Measurements from ENCODE around the gene TLE3. TPM values are rescaled to one million over a fixed set of nuclear protein-coding genes. Genes with fewer than 3 reads are reported as not detected.

Gene TLE3
- total RNA-seq, 1 donor from 2014 or later, result 28.8 TPM

- H3K4me1 Mint-ChIP-seq (ENCODE audit: unreplicated experiment), result peaks cover 16% of the 10 kb centered on the region
- no peaks in the 10 kb centered on the region for H3K27me3 Mint-ChIP-seq (ENCODE audit: unreplicated experiment)
- DNase-seq (ENCODE audit: extremely low spot score, unreplicated experiment), result no peak
- no peak overlapping the region for H3K27ac Mint-ChIP-seq (ENCODE audit: unreplicated experiment)
- no peak for TF ChIP-seq CTCF (IDR thresholded peaks at IDR 0.05)
- no peaks in the 10 kb centered on the region for H3K9me3 Mint-ChIP-seq (ENCODE audit: unreplicated experiment)
- H3K36me3 Mint-ChIP-seq (ENCODE audit: unreplicated experiment), result peaks cover 36% of the 10 kb centered on the region
- H3K4me3 Mint-ChIP-seq (ENCODE audit: unreplicated experiment), result no peak overlapping the region
Observed at GRCh38 chr15:70060214-70060992, 37.3 kb downstream of the TLE3 start.

GRCh38 chr15:70059476-70060213 is 38.1 kb downstream of the TLE3 start:
- Mint-ChIP-seq H3K36me3 (ENCODE audit: unreplicated experiment) (peaks cover 40% of the 10 kb centered on the region), H3K27me3 (ENCODE audit: unreplicated experiment) (no peaks in the 10 kb centered on the region), H3K4me3 (ENCODE audit: unreplicated experiment) (no peak overlapping the region), H3K4me1 (ENCODE audit: unreplicated experiment) (peaks cover 16% of the 10 kb centered on the region), H3K9me3 (ENCODE audit: unreplicated experiment) (no peaks in the 10 kb centered on the region), H3K27ac (ENCODE audit: unreplicated experiment) (no peak overlapping the region)
- DNase-seq (ENCODE audit: extremely low spot score, unreplicated experiment), result no peak
- no peak for TF ChIP-seq CTCF (IDR thresholded peaks at IDR 0.05)

GRCh38 chr15:70058642-70059360 is 38.9 kb downstream of the TLE3 start:
- no peak for DNase-seq (ENCODE audit: extremely low spot score, unreplicated experiment)
- Mint-ChIP-seq H3K27ac (ENCODE audit: unreplicated experiment) (no peak overlapping the region), H3K27me3 (ENCODE audit: unreplicated experiment) (no peaks in the 10 kb centered on the region), H3K36me3 (ENCODE audit: unreplicated experiment) (peaks cover 42% of the 10 kb centered on the region), H3K4me3 (ENCODE audit: unreplicated experiment) (no peak overlapping the region), H3K4me1 (ENCODE audit: unreplicated experiment) (peaks cover 16% of the 10 kb centered on the region), H3K9me3 (ENCODE audit: unreplicated experiment) (no peaks in the 10 kb centered on the region)
- TF ChIP-seq CTCF (IDR thresholded peaks at IDR 0.05), result no peak

- H3K27me3 Mint-ChIP-seq (ENCODE audit: unreplicated experiment), result no peaks in the 10 kb centered on the region
- H3K36me3 Mint-ChIP-seq (ENCODE audit: unreplicated experiment), result peaks cover 41% of the 10 kb centered on the region
- TF ChIP-seq CTCF (IDR thresholded peaks at IDR 0.05), result no peak
- H3K4me1 Mint-ChIP-seq (ENCODE audit: unreplicated experiment), result peaks cover 15% of the 10 kb centered on the region
- no peak overlapping the region for H3K27ac Mint-ChIP-seq (ENCODE audit: unreplicated experiment)
- H3K9me3 Mint-ChIP-seq (ENCODE audit: unreplicated experiment), result no peaks in the 10 kb centered on the region
- DNase-seq (ENCODE audit: extremely low spot score, unreplicated experiment), result no peak
- no peak overlapping the region for H3K4me3 Mint-ChIP-seq (ENCODE audit: unreplicated experiment)
Observed at GRCh38 chr15:70057931-70058641, 39.6 kb downstream of the TLE3 start.

Data from osteocyte (in vitro differentiated cells).